ENCODE results near the gene RRP7A.
"Not testable (repeated sequence)": the region's sequence is repeated elsewhere in the genome, so short reads cannot be mapped to it uniquely, and the experiment has no call there.

- TF ChIP-seq CTCF, POLR2A (IDR thresholded peaks at IDR 0.05): not testable (repeated sequence)
Measured at GRCh38 chr22:42539236-42539771, 19.7 kb upstream of the RRP7A start.
